ENCODE measurements around the gene PLA2G7.

DNA sequence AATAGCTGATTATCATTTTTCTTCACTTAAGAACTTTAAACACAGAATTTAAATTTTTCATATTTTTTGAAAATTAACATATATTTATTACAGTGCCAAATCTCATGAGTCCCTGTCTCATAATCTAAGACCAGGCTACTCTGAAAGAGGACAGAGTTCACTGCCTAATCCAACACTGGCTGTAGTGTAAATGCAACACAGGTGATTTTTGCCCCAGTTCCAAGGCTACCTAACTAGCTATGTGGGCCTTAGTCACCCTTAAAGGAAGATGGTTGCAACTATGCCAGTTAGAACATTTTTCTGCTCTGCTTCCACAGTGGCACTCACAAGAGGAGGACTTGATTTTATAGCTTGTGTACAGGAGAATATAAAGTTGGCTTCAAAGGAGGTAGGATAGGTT, 77.5 kb downstream of the PLA2G7 start:
- TF ChIP-seq, protein P1, sequence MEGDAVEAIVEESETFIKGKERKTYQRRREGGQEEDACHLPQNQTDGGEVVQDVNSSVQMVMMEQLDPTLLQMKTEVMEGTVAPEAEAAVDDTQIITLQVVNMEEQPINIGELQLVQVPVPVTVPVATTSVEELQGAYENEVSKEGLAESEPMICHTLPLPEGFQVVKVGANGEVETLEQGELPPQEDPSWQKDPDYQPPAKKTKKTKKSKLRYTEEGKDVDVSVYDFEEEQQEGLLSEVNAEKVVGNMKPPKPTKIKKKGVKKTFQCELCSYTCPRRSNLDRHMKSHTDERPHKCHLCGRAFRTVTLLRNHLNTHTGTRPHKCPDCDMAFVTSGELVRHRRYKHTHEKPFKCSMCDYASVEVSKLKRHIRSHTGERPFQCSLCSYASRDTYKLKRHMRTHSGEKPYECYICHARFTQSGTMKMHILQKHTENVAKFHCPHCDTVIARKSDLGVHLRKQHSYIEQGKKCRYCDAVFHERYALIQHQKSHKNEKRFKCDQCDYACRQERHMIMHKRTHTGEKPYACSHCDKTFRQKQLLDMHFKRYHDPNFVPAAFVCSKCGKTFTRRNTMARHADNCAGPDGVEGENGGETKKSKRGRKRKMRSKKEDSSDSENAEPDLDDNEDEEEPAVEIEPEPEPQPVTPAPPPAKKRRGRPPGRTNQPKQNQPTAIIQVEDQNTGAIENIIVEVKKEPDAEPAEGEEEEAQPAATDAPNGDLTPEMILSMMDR (IDR thresholded peaks at IDR 0.05), result no peak
- no peak for TF ChIP-seq EZH2phosphoT487 (IDR thresholded peaks at IDR 0.05)

All from neural progenitor cell (in vitro differentiated cells).